GM18909 (cell line): ENCODE measurements around the gene KMT2B.

Experiments used
- ATAC-seq: cut with Tn5 transposase; IDR thresholded peaks from one replicate; pipeline ENCODE4 v1.9.1; 2021; ENCODE audit warnings: mild to moderate bottlenecking; ENCODE audit not compliant: unreplicated experiment, poor library complexity

Gene KMT2B

GRCh38 chr19:35727053-35727955 lies 9.5 kb downstream of the KMT2B start:
- ATAC-seq = no peak

- no peak for ATAC-seq
These were observed 10.3 kb downstream of the KMT2B start for GRCh38 chr19:35727956-35728706.

DNA sequence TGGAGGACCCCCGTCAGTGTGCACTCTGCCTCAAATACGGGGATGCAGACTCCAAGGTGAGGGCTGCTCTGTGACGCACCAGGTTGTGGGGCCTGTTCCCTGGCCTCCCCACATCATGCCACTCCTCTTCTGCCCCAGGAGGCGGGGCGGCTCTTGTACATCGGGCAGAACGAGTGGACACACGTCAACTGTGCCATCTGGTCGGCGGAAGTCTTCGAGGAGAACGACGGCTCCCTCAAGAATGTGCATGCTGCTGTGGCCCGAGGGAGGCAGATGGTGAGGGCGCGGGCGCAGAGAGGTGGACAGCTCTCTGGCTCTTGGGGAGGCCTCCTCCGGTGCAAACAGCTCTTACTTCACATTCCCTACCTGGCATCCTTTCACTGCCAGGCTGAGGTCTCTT lies 11.2 kb downstream of the KMT2B start:
- no peak for ATAC-seq

- no peak for ATAC-seq
These were observed 12.0 kb downstream of the KMT2B start for GRCh38 chr19:35729763-35730162.

DNA sequence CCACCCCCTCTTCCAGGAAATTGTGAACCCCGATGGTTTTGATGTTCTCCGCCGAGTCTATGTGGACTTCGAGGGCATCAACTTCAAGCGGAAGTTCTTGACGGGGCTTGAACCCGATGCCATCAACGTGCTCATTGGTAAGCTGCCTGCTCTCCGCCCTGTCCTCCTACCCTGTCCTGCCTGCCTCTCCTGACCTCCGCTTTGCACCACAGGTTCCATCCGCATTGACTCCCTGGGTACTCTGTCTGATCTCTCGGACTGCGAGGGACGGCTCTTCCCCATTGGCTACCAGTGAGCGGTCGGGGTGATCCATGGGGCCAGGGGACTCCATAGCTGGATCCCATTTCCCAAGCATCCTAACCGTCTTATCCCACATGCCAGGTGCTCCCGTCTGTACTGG lies 12.5 kb downstream of the KMT2B start:
- no peak for ATAC-seq

DNA sequence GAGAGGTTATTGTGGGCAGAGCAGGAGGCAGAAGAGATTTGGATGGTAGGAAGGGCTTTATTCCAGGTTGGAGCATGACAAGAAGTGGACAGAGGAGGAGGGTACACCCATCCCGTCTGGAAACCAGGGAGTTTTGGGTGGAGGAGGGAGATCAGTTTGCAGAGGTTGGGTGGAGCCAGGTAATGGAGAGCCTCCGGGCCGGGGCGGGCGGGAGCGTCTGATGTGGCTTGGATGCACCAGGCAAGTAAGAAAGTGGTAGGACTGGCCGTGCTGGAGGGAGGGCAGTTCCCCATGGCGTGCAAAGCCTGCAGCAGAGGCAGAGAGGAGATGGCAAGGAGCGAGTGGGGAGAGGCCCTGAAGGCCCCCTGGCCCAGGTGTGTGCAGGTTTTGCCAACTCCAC lies 13.6 kb downstream of the KMT2B start:
- no peak for ATAC-seq

- no peak for ATAC-seq
These were observed 14.1 kb downstream of the KMT2B start for GRCh38 chr19:35731779-35732405.

- ATAC-seq = no peak
These were observed 14.9 kb downstream of the KMT2B start for GRCh38 chr19:35732540-35733179.

GRCh38 chr19:35733180-35734125 lies 15.7 kb downstream of the KMT2B start:
- no peak for ATAC-seq

DNA sequence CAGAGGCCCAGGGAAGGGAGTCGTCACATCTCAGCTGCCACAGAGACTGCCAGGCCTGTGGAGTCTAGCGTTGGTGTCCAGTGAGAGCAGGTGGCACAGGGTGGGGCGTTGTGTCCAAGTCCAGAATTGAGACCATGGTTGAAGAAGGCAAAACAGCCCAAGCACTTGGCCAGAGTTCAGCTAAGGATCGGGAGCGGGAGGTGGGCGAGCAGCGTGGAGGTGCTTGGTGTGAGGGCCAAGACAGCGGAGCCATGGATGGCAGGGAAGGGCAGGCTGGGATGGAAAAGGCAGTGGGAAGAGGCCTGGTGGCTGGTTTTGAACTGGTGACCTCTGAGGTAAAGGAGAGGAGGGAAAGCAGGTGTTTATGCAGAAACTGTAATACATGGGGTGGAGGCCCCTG lies 16.5 kb downstream of the KMT2B start:
- no peak for ATAC-seq

DNA sequence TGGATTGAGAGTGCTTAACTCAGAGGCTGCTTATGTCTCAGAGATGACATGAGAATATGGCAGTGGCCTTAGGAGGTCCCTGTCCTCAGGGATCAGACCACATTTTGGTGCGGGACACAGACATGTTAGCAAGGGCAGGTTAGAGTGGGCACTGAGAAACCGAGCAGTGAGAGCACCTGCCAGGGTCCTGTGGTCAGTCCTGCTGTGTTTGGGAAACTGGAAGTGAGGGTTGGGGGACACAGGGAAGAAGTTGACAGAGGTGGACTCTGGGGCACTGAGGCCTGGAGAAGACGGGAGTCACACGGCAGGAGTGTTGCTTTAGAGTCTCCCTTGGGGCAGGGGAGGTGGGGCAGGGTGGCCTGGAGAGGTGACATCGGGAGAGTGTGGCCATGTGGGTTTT lies 17.1 kb downstream of the KMT2B start:
- no peak for ATAC-seq

DNA sequence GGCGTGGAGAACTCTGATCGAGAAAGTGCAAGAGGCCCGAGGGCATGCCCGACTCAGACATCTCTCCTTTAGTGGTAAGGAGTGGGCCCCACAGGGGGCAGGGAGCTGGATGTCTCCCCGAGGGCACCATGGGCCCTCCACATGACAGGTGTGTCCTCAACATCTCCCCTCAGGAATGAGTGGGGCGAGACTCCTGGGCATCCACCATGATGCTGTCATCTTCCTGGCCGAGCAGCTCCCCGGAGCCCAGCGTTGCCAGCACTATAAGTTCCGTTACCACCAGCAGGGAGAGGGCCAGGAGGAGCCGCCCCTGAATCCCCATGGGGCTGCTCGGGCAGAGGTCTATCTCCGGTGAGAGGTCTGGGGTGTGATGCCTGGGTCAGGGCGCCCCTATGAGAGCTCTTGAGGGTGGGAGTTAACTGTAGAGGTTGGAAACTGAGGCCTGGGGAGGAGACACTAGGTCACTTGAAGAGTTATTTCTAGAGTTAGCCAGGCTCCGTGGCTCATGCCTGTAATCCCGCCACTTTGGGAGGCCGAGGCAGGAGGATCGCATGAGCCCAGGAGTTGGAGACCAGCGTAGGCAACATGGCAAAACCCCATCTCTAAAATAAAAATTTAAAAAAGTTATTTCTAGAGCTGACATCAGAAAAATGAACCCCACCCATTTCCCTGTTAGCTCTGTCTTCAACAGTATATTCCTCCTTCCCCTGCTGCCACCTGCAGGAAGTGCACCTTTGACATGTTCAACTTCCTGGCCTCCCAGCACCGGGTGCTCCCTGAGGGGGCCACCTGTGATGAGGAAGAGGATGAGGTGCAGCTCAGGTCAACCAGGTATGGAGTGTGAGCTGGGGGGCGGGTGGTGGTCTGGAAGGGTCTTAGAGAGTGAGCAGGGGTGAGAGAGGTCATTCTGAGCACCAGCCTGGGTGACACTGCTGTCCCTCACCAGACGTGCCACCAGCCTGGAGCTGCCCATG lies 19.4 kb downstream of the KMT2B start:
- no peak for ATAC-seq

- no peak for ATAC-seq
These were observed 20.5 kb downstream of the KMT2B start for GRCh38 chr19:35738021-35738886.

GRCh38 chr19:35738887-35739229 lies 21.1 kb downstream of the KMT2B start:
- ATAC-seq = no peak

GRCh38 chr19:35739275-35740107 lies 21.7 kb downstream of the KMT2B start:
- ATAC-seq = no peak

DNA sequence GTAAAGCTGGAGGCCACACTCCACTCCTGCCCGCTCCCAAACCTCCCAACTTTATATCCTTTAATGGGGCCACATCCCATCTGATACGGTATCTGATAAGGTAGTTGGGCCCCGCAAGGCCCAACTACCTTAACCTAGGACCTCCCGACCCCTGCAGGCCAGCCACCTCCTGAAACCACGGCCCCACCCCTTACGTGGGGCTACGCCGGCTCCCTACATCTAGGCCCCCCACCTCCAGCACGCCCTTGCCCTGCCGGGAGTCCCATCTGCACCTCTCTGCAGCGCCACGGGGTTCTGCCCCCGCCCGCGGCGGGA lies 22.3 kb downstream of the KMT2B start:
- ATAC-seq = peak; percentile 25
